Ascending aorta (tissue), 2 donors: ENCODE results near the gene CLEC3B. TPM values are rescaled to one million over a fixed set of nuclear protein-coding genes. Genes with fewer than 3 reads are reported as not detected.

Experiments
- DNase-seq, 2 donors: peaks; one replicate each; pipeline ENCODE4 v3.0.0-alpha.2; 2019; ENCODE audit warnings: low spot score in 2 of 2
- H3K27ac ChIP-seq, 2 donors: fragments of 200-600 bp; sonication (generic); one replicate each; pipeline ENCODE4 v1.5.1; 2016 to 2017; ENCODE audit warnings: mild to moderate bottlenecking in 1 of 2
- H3K27me3 ChIP-seq: fragments of 200-600 bp; sonication (generic); one replicate; pipeline ENCODE4 v1.5.1; 2017
- H3K36me3 ChIP-seq, 2 donors: fragments of 200-600 bp; sonication (generic); one replicate each; pipeline ENCODE4 v1.5.1; 2016
- H3K4me1 ChIP-seq, 2 donors: fragments of 200-600 bp; sonication (generic); one replicate each; pipeline ENCODE4 v1.5.1; 2016 to 2017; ENCODE audit warnings: mild to moderate bottlenecking in 1 of 2
- H3K4me3 ChIP-seq, 2 donors: fragments of 200-600 bp; sonication (generic); one replicate each; pipeline ENCODE4 v1.5.1; 2016 to 2017; ENCODE audit warnings: mild to moderate bottlenecking in 1 of 2
- H3K9me3 ChIP-seq, 2 donors: fragments of 200-600 bp; sonication (generic); one replicate each; pipeline ENCODE4 v1.5.1; 2016
- intact Hi-C: fragments of 100-400 bp; cut with DNase I; formaldehyde crosslinking; loops from one replicate; pipeline ENCODE4 v1.15.1; 2023
- total RNA-seq: library from RNA; depleted of rRNA; stranded (reverse); fragments of >200 nt; gene quantifications from one replicate; pipeline ENCODE4 v1.1.0, GENCODE V29; 2016
- TF ChIP-seq, protein P1 (sequence below), 3 experiments: fragments of 200-600 bp in 2 of 3; fragments of 450-650 bp in 1 of 3; sonication (generic) in 2 of 3; IDR thresholded peaks; one replicate each; pipeline ENCODE4 v1.5.1; 2016 to 2019; ENCODE audit warnings: antibody characterized with exemption in 3 of 3, mild to moderate bottlenecking in 1 of 3, moderate library complexity in 1 of 3

The CLEC3B gene
- total RNA-seq, 1 donor from 2014 or later: 130 TPM

- Histone ChIP-seq H3K4me3 (no peak overlapping the region), H3K27ac (peak overlapping the region; percentile 39 to 45), H3K4me1 (peaks cover 6 to 15% of the 10 kb centered on the region in 2 donors), H3K36me3 (no peaks in the 10 kb centered on the region), H3K9me3 (no peaks in the 10 kb centered on the region), H3K27me3 (no peaks in the 10 kb centered on the region)
- intact Hi-C loops: no loop called here
- DNase-seq: peak; percentile 55 to 76
- TF ChIP-seq, protein P1, sequence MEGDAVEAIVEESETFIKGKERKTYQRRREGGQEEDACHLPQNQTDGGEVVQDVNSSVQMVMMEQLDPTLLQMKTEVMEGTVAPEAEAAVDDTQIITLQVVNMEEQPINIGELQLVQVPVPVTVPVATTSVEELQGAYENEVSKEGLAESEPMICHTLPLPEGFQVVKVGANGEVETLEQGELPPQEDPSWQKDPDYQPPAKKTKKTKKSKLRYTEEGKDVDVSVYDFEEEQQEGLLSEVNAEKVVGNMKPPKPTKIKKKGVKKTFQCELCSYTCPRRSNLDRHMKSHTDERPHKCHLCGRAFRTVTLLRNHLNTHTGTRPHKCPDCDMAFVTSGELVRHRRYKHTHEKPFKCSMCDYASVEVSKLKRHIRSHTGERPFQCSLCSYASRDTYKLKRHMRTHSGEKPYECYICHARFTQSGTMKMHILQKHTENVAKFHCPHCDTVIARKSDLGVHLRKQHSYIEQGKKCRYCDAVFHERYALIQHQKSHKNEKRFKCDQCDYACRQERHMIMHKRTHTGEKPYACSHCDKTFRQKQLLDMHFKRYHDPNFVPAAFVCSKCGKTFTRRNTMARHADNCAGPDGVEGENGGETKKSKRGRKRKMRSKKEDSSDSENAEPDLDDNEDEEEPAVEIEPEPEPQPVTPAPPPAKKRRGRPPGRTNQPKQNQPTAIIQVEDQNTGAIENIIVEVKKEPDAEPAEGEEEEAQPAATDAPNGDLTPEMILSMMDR (IDR thresholded peaks at IDR 0.05): no peak
Observed at GRCh38 chr3:45034612-45035252, 8.6 kb downstream of the CLEC3B start.

- Histone ChIP-seq H3K27me3 (no peaks in the 10 kb centered on the region), H3K27ac (peak overlapping the region; percentile 39 to 45), H3K4me3 (peak overlapping the region; percentile 41 to 63), H3K9me3 (no peaks in the 10 kb centered on the region), H3K36me3 (no peaks in the 10 kb centered on the region), H3K4me1 (peaks cover 6 to 15% of the 10 kb centered on the region in 2 donors)
- no peak for DNase-seq
- TF ChIP-seq, protein P1 (IDR thresholded peaks at IDR 0.05): no peak
- intact Hi-C loops: loop anchor here (2.0 kb wide), 1 partner anchor 463 kb away; no protein-coding TSS in a partner anchor
Observed at GRCh38 chr3:45035441-45036301, 9.6 kb downstream of the CLEC3B start.

GRCh38 chr3:45037720-45038455 lies 11.8 kb downstream of the CLEC3B start:
- H3K4me3 ChIP-seq: no peak overlapping the region
- intact Hi-C loops: loop anchor here (1.0 to 2.0 kb wide), 2 partner anchors 62 to 461 kb away; partner anchors contain the start of genes EXOSC7 and ZDHHC3
- TF ChIP-seq, protein P1 (IDR thresholded peaks at IDR 0.05): peak; percentile 91 to 95 (median 95)

DNA sequence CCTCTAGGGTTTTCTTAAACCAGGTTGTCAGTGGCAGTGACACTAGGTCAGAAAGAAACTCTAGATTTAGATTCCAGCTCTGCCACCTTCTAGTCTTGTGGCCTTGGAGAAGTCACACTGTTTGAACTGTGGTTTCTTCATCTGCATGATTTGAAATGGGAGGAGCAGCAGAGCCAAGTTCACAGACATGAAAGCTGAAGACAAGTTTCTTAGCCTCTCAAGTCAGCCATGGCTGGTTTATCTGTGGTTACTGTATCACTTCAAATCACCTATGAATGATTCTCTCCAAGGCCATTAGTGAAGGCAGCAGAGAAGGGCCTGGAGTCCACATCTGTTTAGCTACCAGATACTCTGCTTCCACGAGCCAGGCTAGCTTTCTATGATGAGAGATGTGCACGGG lies 15.6 kb downstream of the CLEC3B start:
- no peak for DNase-seq
- Histone ChIP-seq H3K36me3 (no peaks in the 10 kb centered on the region), H3K4me3 (no peak overlapping the region), H3K4me1 (peaks cover 0 to under 1% of the 10 kb centered on the region in 2 donors), H3K9me3 (no peaks in the 10 kb centered on the region), H3K27me3 (no peaks in the 10 kb centered on the region), H3K27ac (no peak overlapping the region)
- TF ChIP-seq, protein P1 (IDR thresholded peaks at IDR 0.05): no peak
- intact Hi-C loops: loop anchor here (1.0 to 5.0 kb wide), 2 partner anchors 71 to 169 kb away; no protein-coding TSS in a partner anchor

More at GRCh38 chr3:45037720-45038455, 11.8 kb downstream of the CLEC3B start:
- Histone ChIP-seq H3K4me1 (peaks cover 6 to 15% of the 10 kb centered on the region in 2 donors), H3K27me3 (no peaks in the 10 kb centered on the region), H3K36me3 (no peaks in the 10 kb centered on the region), H3K27ac (no peak overlapping the region), H3K9me3 (no peaks in the 10 kb centered on the region)
- peak; percentile 75 to 96 for DNase-seq

- TF ChIP-seq, protein P1 (IDR thresholded peaks at IDR 0.05): no peak
- intact Hi-C loops: loop anchor here (5.0 kb wide), 1 partner anchor 70 kb away; no protein-coding TSS in a partner anchor
- no peak overlapping the region for H3K27ac ChIP-seq
Observed at GRCh38 chr3:45042162-45042561, 16.1 kb downstream of the CLEC3B start.

More at GRCh38 chr3:45042162-45042561, 16.1 kb downstream of the CLEC3B start:
- H3K9me3 ChIP-seq: no peaks in the 10 kb centered on the region
- H3K27me3 ChIP-seq: no peaks in the 10 kb centered on the region
- no peaks in the 10 kb centered on the region for H3K4me1 ChIP-seq
- no peaks in the 10 kb centered on the region for H3K36me3 ChIP-seq
- H3K4me3 ChIP-seq: no peak overlapping the region
- no peak for DNase-seq
